Smooth muscle cell (in vitro differentiated cells): ENCODE data around the gene CTIF. TPM values are rescaled to one million over a fixed set of nuclear protein-coding genes. Genes with fewer than 3 reads are reported as not detected.

Experiments
- DNase-seq: peaks from one replicate; lab custom pipeline; 2025; ENCODE audit not compliant: unreplicated experiment; lab: John Stamatoyannopoulos, UW
- H2AFZ ChIP-seq: fragments of 200-600 bp; sonication (generic); 2 replicates; pipeline ENCODE4 v1.6.0; 2016; ENCODE audit warnings: antibody characterized with exemption, low read depth, mild to moderate bottlenecking
- H3F3A ChIP-seq: fragments of 200-600 bp; sonication (generic); 2 replicates; pipeline ENCODE4 v1.6.0; 2017; ENCODE audit warnings: antibody characterized with exemption, low read depth
- H3K27ac ChIP-seq: fragments of 200-600 bp; sonication (generic); 2 replicates; pipeline ENCODE4 v1.5.1; 2016; ENCODE audit warnings: low read depth, mild to moderate bottlenecking
- H3K27me3 ChIP-seq: fragments of 200-600 bp; sonication (generic); 2 replicates; pipeline ENCODE4 v1.6.1; 2016; ENCODE audit warnings: low read depth, mild to moderate bottlenecking
- H3K36me3 ChIP-seq: fragments of 200-600 bp; sonication (generic); 2 replicates; pipeline ENCODE4 v1.5.1; 2016; ENCODE audit warnings: low read depth
- H3K4me1 ChIP-seq: fragments of 200-600 bp; sonication (generic); 2 replicates; pipeline ENCODE4 v1.5.1; 2016; ENCODE audit warnings: low read depth
- H3K4me2 ChIP-seq: fragments of 200-600 bp; sonication (generic); 2 replicates; pipeline ENCODE4 v1.6.0; 2016; ENCODE audit warnings: mild to moderate bottlenecking
- H3K4me3 ChIP-seq: fragments of 200-600 bp; sonication (generic); 2 replicates; pipeline ENCODE4 v1.5.1; 2016; ENCODE audit warnings: mild to moderate bottlenecking
- H3K79me2 ChIP-seq: fragments of 200-600 bp; sonication (generic); 2 replicates; pipeline ENCODE4 v1.6.0; 2016; ENCODE audit warnings: low read depth, mild to moderate bottlenecking
- H3K9ac ChIP-seq: fragments of 200-600 bp; sonication (generic); 2 replicates; pipeline ENCODE4 v1.6.0; 2016; ENCODE audit warnings: low read depth
- H3K9me3 ChIP-seq: fragments of 200-600 bp; sonication (generic); replicated peaks from 2 replicates; pipeline ENCODE4 v1.5.1; 2016; ENCODE audit warnings: low read depth
- H4K20me1 ChIP-seq: fragments of 200-600 bp; sonication (generic); 2 replicates; pipeline ENCODE4 v1.6.0; 2016; ENCODE audit warnings: low read depth
- WGBS: methylation state at CpG from one replicate; pipeline ENCODE4 v1.1.7; 2016; ENCODE audit warnings: low lambda C conversion rate; 5-methylcytosine and 5-hydroxymethylcytosine counted together
- polyA plus RNA-seq: library from polyadenylated mRNA; unstranded; fragments of >200 nt; fragmentation: Nextera tagmentation; extraction: Ambion mirVana; gene quantifications from 2 replicates; pipeline ENCODE4 v1.2.1, GENCODE V29; 2016
- total RNA-seq: library from RNA; depleted of rRNA; stranded (reverse); fragments of >200 nt; gene quantifications from 2 replicates; pipeline ENCODE4 v1.2.3, GENCODE V29; 2014
- TF ChIP-seq, protein P1 (sequence below): fragments of 200-600 bp; sonication (generic); IDR thresholded peaks from 2 replicates; pipeline ENCODE4 v1.5.1; 2017; ENCODE audit warnings: borderline replicate concordance, mild to moderate bottlenecking, antibody characterized with exemption; ENCODE audit not compliant: insufficient read depth, poor library complexity, severe bottlenecking

CTIF gene
- total and polyA plus RNA-seq, 2 experiments from 2014 or later, result 22.2 to 25.3 TPM

DNA sequence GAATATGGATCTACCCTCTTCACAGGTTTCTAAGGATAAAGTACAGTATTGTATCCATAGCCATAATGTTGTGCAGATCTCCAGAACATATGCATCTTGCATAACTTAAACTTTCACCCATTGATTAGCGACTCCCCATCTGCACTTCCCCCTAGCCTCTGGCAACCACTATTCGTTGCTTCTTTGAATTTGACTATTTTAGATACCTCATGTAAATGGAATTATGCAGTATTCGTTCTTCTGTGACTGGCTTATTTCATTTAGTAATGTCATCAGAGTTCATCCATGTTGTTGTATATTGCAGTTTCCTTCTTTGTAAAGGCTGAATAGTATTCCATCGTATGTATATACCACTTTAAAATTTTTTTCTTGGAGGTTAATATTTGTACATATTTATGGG lies 283.0 kb downstream of the CTIF start:
- WGBS, result 87% methylated on average over 4 of the region's 4 CpGs
- no peaks in the 10 kb centered on the region for H4K20me1 ChIP-seq
- no peak overlapping the region for H3K27ac ChIP-seq
- peaks cover 20% of the 10 kb centered on the region for H3K4me1 ChIP-seq
- H3K9me3 ChIP-seq, result no peaks in the 10 kb centered on the region
- peaks cover 3% of the 10 kb centered on the region for H3K36me3 ChIP-seq
- H3K79me2 ChIP-seq, result peaks cover 20% of the 10 kb centered on the region
- TF ChIP-seq, protein P1, sequence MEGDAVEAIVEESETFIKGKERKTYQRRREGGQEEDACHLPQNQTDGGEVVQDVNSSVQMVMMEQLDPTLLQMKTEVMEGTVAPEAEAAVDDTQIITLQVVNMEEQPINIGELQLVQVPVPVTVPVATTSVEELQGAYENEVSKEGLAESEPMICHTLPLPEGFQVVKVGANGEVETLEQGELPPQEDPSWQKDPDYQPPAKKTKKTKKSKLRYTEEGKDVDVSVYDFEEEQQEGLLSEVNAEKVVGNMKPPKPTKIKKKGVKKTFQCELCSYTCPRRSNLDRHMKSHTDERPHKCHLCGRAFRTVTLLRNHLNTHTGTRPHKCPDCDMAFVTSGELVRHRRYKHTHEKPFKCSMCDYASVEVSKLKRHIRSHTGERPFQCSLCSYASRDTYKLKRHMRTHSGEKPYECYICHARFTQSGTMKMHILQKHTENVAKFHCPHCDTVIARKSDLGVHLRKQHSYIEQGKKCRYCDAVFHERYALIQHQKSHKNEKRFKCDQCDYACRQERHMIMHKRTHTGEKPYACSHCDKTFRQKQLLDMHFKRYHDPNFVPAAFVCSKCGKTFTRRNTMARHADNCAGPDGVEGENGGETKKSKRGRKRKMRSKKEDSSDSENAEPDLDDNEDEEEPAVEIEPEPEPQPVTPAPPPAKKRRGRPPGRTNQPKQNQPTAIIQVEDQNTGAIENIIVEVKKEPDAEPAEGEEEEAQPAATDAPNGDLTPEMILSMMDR, result no peak
- H3K9ac ChIP-seq, result no peak overlapping the region
- no peak overlapping the region for H3K4me2 ChIP-seq
- H3F3A ChIP-seq, result peaks cover 8% of the 10 kb centered on the region
- H3K27me3 ChIP-seq, result no peaks in the 10 kb centered on the region
- no peak overlapping the region for H2AFZ ChIP-seq
- no peak for DNase-seq
- no peak overlapping the region for H3K4me3 ChIP-seq

DNA sequence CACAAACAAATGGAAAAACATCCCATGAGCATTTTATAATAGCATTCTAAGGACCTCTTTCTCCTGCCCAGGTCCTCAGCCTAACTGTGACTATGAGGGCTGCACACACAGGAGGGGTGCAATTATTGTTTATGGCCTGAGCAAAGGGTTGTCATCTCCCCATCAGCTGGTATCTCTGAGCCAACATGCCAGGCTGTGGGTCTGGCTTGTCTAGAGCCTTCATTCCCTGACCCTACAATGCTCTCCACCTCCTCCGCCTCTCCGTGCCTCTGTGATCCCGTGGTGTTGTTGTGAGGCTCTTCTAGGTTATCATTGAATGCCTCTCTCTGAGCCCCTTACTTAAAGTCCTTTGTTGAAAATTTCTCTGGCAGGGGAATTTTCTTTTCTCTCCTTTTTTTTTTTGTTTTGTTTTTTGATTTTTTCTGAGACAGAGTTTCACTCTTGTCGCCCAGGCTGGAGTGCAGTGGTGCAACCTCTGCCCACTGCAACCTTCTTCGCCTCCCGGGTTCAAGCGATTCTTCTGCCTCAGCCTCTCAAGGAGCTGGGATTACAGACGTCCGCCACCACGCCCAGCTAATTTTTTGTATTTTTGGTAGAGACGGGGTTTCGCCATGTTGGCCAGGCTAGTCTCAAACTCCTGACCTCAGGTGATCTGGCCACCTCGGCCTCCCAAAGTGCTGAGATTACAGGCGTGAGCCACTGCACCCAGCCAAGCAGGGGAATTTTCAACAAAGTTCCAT lies 285.6 kb downstream of the CTIF start:
- Histone ChIP-seq H3K79me2 (peaks cover 20% of the 10 kb centered on the region), H4K20me1 (no peaks in the 10 kb centered on the region), H3K9ac (no peak overlapping the region), H3K4me2 (no peak overlapping the region), H3K27me3 (no peaks in the 10 kb centered on the region), H3K9me3 (no peaks in the 10 kb centered on the region), H3K36me3 (peaks cover 3% of the 10 kb centered on the region), H2AFZ (no peak overlapping the region), H3K4me1 (peaks cover 46% of the 10 kb centered on the region), H3F3A (peaks cover 27% of the 10 kb centered on the region), H3K4me3 (no peak overlapping the region), H3K27ac (peak overlapping the region; percentile 92)
- DNase-seq, result no peak
- WGBS, result 92% methylated on average over 14 of the region's 14 CpGs
- TF ChIP-seq, protein P1, result no peak

DNA sequence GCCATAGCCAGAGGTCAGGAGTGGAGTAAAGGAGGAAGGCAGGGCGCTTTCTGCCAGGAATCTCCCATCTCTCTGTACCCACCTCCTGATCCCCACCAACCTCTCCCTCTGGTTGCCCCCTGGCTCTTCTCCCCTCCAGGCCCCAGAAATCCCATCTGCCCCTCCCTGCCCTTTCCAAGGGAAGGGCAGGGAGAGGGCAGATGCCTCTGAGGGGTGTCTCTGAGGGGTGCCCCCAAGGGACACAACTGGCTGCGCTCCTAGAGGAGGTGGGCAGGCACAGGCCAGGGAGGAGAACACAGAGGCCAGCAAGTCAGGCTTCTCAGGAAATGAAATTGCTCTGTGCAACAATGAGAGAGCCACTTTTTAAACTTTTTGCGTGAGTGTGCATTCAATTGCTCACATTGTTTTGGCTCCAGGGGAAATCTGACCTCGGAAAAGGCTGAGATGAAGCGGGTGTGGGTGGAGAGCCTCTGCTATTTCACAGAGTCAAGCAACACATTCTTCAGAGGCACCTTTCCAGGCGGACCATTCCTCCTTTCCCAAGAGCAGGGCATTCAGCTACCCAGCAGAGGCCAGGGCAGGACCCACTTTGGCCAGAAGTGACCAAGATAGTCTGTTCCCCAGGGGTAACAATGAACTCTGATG lies 286.4 kb downstream of the CTIF start:
- Histone ChIP-seq H3F3A (peaks cover 31% of the 10 kb centered on the region), H3K4me3 (no peak overlapping the region), H4K20me1 (no peaks in the 10 kb centered on the region), H3K9ac (peak overlapping the region; percentile 50), H3K27ac (peak overlapping the region; percentile 92), H3K4me2 (peak overlapping the region; percentile 78), H3K4me1 (peaks cover 54% of the 10 kb centered on the region), H2AFZ (no peak overlapping the region), H3K79me2 (peaks cover 23% of the 10 kb centered on the region), H3K9me3 (no peaks in the 10 kb centered on the region), H3K36me3 (peaks cover 3% of the 10 kb centered on the region), H3K27me3 (no peaks in the 10 kb centered on the region)
- TF ChIP-seq, protein P1, result no peak
- DNase-seq, result no peak
- WGBS, result 35% methylated on average over 6 of the region's 6 CpGs
